IPS-11a (cell line): ENCODE measurements around the gene ACTL10.
"Not testable (repeated sequence)": the region's sequence is repeated elsewhere in the genome, so short reads cannot be mapped to it uniquely, and the experiment has no call there.

Experiments used
- H3K4me3 ChIP-seq: one replicate; pipeline ENCODE4 v1.5.1; 2013; ENCODE audit warnings: low read depth, low read length, control low read depth

Gene ACTL10

GRCh38 chr20:33666293-33667244 is at the start of gene ACTL10:
Gene ACTL10, plus strand, starts transcription at chr20:33666943. Its CDS starts 555 bp downstream, at chr20:33667498.
- peak within 1 kb of the TSS; percentile 24 for H3K4me3 ChIP-seq

GRCh38 chr20:33621717-33622400 is 44.9 kb upstream of the ACTL10 start:
- no peak overlapping the region for H3K4me3 ChIP-seq

GRCh38 chr20:33622705-33623365 is 43.9 kb upstream of the ACTL10 start:
- no peak overlapping the region for H3K4me3 ChIP-seq

- H3K4me3 ChIP-seq, result no peak overlapping the region
Observed at GRCh38 chr20:33624399-33624798, 42.3 kb upstream of the ACTL10 start.

- H3K4me3 ChIP-seq, result no peak overlapping the region
Observed at GRCh38 chr20:33626190-33626589, 40.6 kb upstream of the ACTL10 start.

GRCh38 chr20:33627577-33628216 is 39.0 kb upstream of the ACTL10 start:
- H3K4me3 ChIP-seq, result no peak overlapping the region

GRCh38 chr20:33629533-33629932 is 37.2 kb upstream of the ACTL10 start:
- H3K4me3 ChIP-seq, result no peak overlapping the region

GRCh38 chr20:33629979-33630378 is 36.8 kb upstream of the ACTL10 start:
- no peak overlapping the region for H3K4me3 ChIP-seq

GRCh38 chr20:33630507-33630906 is 36.2 kb upstream of the ACTL10 start:
- no peak overlapping the region for H3K4me3 ChIP-seq

GRCh38 chr20:33631910-33632309 is 34.8 kb upstream of the ACTL10 start:
- H3K4me3 ChIP-seq, result not testable (repeated sequence)

GRCh38 chr20:33635341-33635740 is 31.4 kb upstream of the ACTL10 start:
- no peak overlapping the region for H3K4me3 ChIP-seq

GRCh38 chr20:33636776-33637175 is 30.0 kb upstream of the ACTL10 start:
- H3K4me3 ChIP-seq, result no peak overlapping the region

GRCh38 chr20:33640287-33640686 is 26.5 kb upstream of the ACTL10 start:
- H3K4me3 ChIP-seq, result no peak overlapping the region

GRCh38 chr20:33644313-33645071 is 22.3 kb upstream of the ACTL10 start:
- H3K4me3 ChIP-seq, result no peak overlapping the region

GRCh38 chr20:33645072-33645358 is 21.7 kb upstream of the ACTL10 start:
- no peak overlapping the region for H3K4me3 ChIP-seq

- H3K4me3 ChIP-seq, result no peak overlapping the region
Observed at GRCh38 chr20:33645396-33645795, 21.3 kb upstream of the ACTL10 start.

- H3K4me3 ChIP-seq, result no peak overlapping the region
Observed at GRCh38 chr20:33646191-33646590, 20.6 kb upstream of the ACTL10 start.

- not testable (repeated sequence) for H3K4me3 ChIP-seq
Observed at GRCh38 chr20:33646959-33647602, 19.7 kb upstream of the ACTL10 start.

GRCh38 chr20:33647603-33648395 is 18.9 kb upstream of the ACTL10 start:
- no peak overlapping the region for H3K4me3 ChIP-seq
